Neural cell (in vitro differentiated cells): ENCODE measurements around the gene FN3K. TPM values are rescaled to one million over a fixed set of nuclear protein-coding genes. Genes with fewer than 3 reads are reported as not detected.

Experiments
- H2AFZ ChIP-seq: fragments of 200-600, 300-800 bp; sonication (generic), shearing (Covaris generic); 2 replicates; pipeline ENCODE4 v1.6.0; 2014; ENCODE audit warnings: low read depth, mild to moderate bottlenecking, antibody characterized with exemption, low read length, moderate library complexity
- H3F3A ChIP-seq: fragments of 200-600 bp; shearing (Covaris generic); 2 replicates; pipeline ENCODE4 v1.6.1; 2016; ENCODE audit warnings: mild to moderate bottlenecking, moderate library complexity, mixed read lengths, antibody characterized with exemption, low read length; ENCODE audit not compliant: insufficient read depth, poor library complexity, severe bottlenecking
- H3K27ac ChIP-seq: fragments of 200-600, 300-800 bp; sonication (generic), shearing (Covaris generic); 2 replicates; pipeline ENCODE4 v1.5.1; 2014; ENCODE audit warnings: mild to moderate bottlenecking, low read length, moderate library complexity
- H3K27me3 ChIP-seq: fragments of 300-800, 200-600 bp; sonication (generic), shearing (Covaris generic); 2 replicates; pipeline ENCODE4 v1.6.0; 2014; ENCODE audit warnings: mild to moderate bottlenecking, low read depth, low read length, moderate library complexity; ENCODE audit not compliant: insufficient read depth
- H3K36me3 ChIP-seq: fragments of 300-800, 200-600 bp; sonication (generic), shearing (Covaris generic); 2 replicates; pipeline ENCODE4 v1.5.1; 2014; ENCODE audit warnings: mild to moderate bottlenecking, antibody characterized with exemption, low read length, moderate library complexity; ENCODE audit not compliant: insufficient read depth
- H3K4me2 ChIP-seq: fragments of 300-800, 200-600 bp; sonication (generic), shearing (Covaris generic); 2 replicates; pipeline ENCODE4 v1.6.0; 2014; ENCODE audit warnings: mild to moderate bottlenecking, low read length
- H3K4me3 ChIP-seq: fragments of 300-800, 200-600 bp; sonication (generic), shearing (Covaris generic); 2 replicates; pipeline ENCODE4 v1.5.1; 2014; ENCODE audit warnings: mild to moderate bottlenecking, low read length, moderate library complexity
- H3K79me2 ChIP-seq: fragments of 200-600 bp; shearing (Covaris generic); replicated peaks from 2 replicates; pipeline ENCODE4 v1.6.0; 2014; ENCODE audit warnings: mild to moderate bottlenecking, low read length, moderate library complexity; ENCODE audit not compliant: insufficient read depth
- H3K9ac ChIP-seq: fragments of 300-800, 200-600 bp; sonication (generic), shearing (Covaris generic); 2 replicates; pipeline ENCODE4 v1.6.1; 2016; ENCODE audit warnings: mild to moderate bottlenecking, low read length, mixed read lengths
- H3K9me2 ChIP-seq: fragments of 200-600 bp; shearing (Covaris generic); 2 replicates; pipeline ENCODE4 v1.6.1; 2016; ENCODE audit warnings: mild to moderate bottlenecking, low read length, mixed read lengths; ENCODE audit not compliant: insufficient read depth
- H3K9me3 ChIP-seq: fragments of 200-600, 300-800 bp; sonication (generic), shearing (Covaris generic); 2 replicates; pipeline ENCODE4 v1.6.1; 2016; ENCODE audit warnings: mild to moderate bottlenecking, mixed run types, low read length, moderate library complexity, mixed read lengths
- H4K20me1 ChIP-seq: fragments of 200-600 bp; shearing (Covaris generic); 2 replicates; pipeline ENCODE4 v1.6.1; 2016; ENCODE audit warnings: mild to moderate bottlenecking, mixed run types; ENCODE audit not compliant: insufficient read depth
- EP300 ChIP-seq: fragments of 450-650 bp; conservative IDR thresholded peaks from 2 replicates; pipeline ENCODE4 v1.6.1; 2014; ENCODE audit warnings: antibody characterized with exemption, mild to moderate bottlenecking, moderate library complexity; ENCODE audit not compliant: poor library complexity, severe bottlenecking
- EZH2 ChIP-seq: fragments of 200-600, 300-800 bp; shearing (Covaris generic), sonication (generic); IDR thresholded peaks from 2 replicates; pipeline ENCODE4 v1.6.1; 2014; ENCODE audit warnings: antibody characterized with exemption, low read length, borderline replicate concordance, mild to moderate bottlenecking; ENCODE audit not compliant: insufficient read depth, poor library complexity, severe bottlenecking
- MXI1 ChIP-seq: fragments of 450-650 bp; conservative IDR thresholded peaks from 2 replicates; pipeline ENCODE4 v1.6.1; 2014; ENCODE audit warnings: antibody characterized with exemption, mild to moderate bottlenecking; ENCODE audit not compliant: poor library complexity, severe bottlenecking
- POLR2AphosphoS5 ChIP-seq: IDR thresholded peaks from 2 replicates; pipeline ENCODE4 v1.6.1; 2012
- RAD21 ChIP-seq: fragments of 450-650 bp; conservative IDR thresholded peaks from 2 replicates; pipeline ENCODE4 v1.6.1; 2014; ENCODE audit warnings: antibody characterized with exemption, mild to moderate bottlenecking, moderate library complexity
- SMC3 ChIP-seq: fragments of 450-650 bp; conservative IDR thresholded peaks from 2 replicates; pipeline ENCODE4 v1.6.1; 2014; ENCODE audit warnings: antibody characterized with exemption, mild to moderate bottlenecking, moderate library complexity; ENCODE audit not compliant: poor library complexity
- TAF1 ChIP-seq: IDR thresholded peaks from 2 replicates; pipeline ENCODE4 v1.6.1; 2012; ENCODE audit warnings: low read depth
- polyA plus RNA-seq: library from polyadenylated mRNA; depleted of rRNA; stranded (reverse); fragments of >200 nt; gene quantifications from 2 replicates; pipeline ENCODE4 v1.2.3, GENCODE V29; 2014
- TF ChIP-seq, protein P1 (sequence below): IDR thresholded peaks from 2 replicates; pipeline ENCODE4 v1.6.1; 2012; ENCODE audit warnings: borderline replicate concordance
- TF ChIP-seq, protein P2 (sequence below): fragments of 450-650 bp; IDR thresholded peaks from 2 replicates; pipeline ENCODE4 v1.5.1; 2014; ENCODE audit warnings: antibody characterized with exemption, mild to moderate bottlenecking, moderate library complexity; ENCODE audit not compliant: poor library complexity, severe bottlenecking

FN3K gene
- polyA plus RNA-seq, 1 donor from 2014 or later = 6.0 TPM

DNA sequence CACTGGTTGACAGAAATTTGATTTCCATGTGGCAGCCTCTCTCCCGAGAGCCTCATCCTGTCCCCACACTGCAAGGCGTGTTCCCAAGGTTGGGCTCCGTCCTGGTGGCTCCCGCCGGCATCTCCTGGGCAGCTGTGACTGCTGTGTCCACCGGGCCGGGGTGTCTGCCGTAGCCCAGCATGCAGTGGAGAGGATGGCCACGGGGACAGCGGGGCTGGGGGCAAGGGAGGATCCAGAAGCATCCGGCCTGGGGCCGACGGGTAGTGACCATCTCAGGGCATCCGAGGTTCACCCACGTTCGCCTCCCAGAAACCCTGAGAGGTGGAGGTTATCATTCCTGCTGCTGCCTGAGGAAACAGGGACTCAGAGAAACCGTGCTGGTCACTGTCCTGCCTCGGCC is 29.7 kb upstream of the FN3K start:
- H3K27ac ChIP-seq = no peak overlapping the region
- no peak overlapping the region for H3K4me3 ChIP-seq
- no peaks in the 10 kb centered on the region for H4K20me1 ChIP-seq
- no peaks in the 10 kb centered on the region for H3K79me2 ChIP-seq
- H3K27me3 ChIP-seq = no peaks in the 10 kb centered on the region
- H3K9me3 ChIP-seq = no peaks in the 10 kb centered on the region
- H3F3A ChIP-seq = no peaks in the 10 kb centered on the region
- H3K4me2 ChIP-seq = no peak overlapping the region
- no peaks in the 10 kb centered on the region for H3K36me3 ChIP-seq
- TF ChIP-seq RAD21 (no peak), TAF1 (no peak), POLR2AphosphoS5 (no peak), EZH2 (no peak), SMC3 (no peak), MXI1 (no peak), EP300 (no peak)
- TF ChIP-seq, protein P1, sequence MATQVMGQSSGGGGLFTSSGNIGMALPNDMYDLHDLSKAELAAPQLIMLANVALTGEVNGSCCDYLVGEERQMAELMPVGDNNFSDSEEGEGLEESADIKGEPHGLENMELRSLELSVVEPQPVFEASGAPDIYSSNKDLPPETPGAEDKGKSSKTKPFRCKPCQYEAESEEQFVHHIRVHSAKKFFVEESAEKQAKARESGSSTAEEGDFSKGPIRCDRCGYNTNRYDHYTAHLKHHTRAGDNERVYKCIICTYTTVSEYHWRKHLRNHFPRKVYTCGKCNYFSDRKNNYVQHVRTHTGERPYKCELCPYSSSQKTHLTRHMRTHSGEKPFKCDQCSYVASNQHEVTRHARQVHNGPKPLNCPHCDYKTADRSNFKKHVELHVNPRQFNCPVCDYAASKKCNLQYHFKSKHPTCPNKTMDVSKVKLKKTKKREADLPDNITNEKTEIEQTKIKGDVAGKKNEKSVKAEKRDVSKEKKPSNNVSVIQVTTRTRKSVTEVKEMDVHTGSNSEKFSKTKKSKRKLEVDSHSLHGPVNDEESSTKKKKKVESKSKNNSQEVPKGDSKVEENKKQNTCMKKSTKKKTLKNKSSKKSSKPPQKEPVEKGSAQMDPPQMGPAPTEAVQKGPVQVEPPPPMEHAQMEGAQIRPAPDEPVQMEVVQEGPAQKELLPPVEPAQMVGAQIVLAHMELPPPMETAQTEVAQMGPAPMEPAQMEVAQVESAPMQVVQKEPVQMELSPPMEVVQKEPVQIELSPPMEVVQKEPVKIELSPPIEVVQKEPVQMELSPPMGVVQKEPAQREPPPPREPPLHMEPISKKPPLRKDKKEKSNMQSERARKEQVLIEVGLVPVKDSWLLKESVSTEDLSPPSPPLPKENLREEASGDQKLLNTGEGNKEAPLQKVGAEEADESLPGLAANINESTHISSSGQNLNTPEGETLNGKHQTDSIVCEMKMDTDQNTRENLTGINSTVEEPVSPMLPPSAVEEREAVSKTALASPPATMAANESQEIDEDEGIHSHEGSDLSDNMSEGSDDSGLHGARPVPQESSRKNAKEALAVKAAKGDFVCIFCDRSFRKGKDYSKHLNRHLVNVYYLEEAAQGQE = no peak
- TF ChIP-seq, protein P2, sequence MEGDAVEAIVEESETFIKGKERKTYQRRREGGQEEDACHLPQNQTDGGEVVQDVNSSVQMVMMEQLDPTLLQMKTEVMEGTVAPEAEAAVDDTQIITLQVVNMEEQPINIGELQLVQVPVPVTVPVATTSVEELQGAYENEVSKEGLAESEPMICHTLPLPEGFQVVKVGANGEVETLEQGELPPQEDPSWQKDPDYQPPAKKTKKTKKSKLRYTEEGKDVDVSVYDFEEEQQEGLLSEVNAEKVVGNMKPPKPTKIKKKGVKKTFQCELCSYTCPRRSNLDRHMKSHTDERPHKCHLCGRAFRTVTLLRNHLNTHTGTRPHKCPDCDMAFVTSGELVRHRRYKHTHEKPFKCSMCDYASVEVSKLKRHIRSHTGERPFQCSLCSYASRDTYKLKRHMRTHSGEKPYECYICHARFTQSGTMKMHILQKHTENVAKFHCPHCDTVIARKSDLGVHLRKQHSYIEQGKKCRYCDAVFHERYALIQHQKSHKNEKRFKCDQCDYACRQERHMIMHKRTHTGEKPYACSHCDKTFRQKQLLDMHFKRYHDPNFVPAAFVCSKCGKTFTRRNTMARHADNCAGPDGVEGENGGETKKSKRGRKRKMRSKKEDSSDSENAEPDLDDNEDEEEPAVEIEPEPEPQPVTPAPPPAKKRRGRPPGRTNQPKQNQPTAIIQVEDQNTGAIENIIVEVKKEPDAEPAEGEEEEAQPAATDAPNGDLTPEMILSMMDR = no peak
- no peak overlapping the region for H2AFZ ChIP-seq
- H3K9me2 ChIP-seq = no peaks in the 10 kb centered on the region
- H3K9ac ChIP-seq = no peak overlapping the region

DNA sequence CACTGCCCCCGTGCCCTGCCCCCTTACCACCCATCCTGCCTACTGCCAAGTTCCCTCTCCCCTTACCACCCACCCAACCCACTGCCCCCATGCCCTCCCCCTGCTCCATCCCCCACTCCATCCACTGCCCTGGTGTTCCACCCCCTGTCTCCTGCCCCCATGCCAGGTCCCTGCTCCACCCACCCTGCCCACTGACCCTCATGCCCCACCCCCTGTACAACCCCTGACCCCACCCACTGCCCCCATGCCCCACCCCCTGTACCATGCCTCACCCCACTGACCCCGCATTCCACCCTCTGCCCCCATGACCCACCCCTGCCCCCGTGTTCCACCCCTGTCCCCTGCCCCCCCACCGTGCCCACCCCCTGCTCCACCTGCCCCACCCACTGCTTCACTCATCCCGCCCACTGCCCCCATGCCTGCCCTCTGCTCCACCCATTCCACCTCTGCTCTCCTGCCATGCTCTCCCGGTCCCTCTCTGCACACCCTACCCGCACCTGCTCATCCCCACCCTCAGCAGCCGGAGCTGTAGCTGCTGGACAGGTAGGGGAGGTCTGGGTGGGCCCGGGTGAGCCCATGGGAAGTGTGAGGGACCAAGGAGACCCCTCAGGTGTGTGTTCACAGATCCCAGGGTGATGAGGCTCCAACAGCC is 26.3 kb upstream of the FN3K start:
- H3F3A ChIP-seq = no peaks in the 10 kb centered on the region
- H3K4me3 ChIP-seq = no peak overlapping the region
- no peak overlapping the region for H3K4me2 ChIP-seq
- H3K27ac ChIP-seq = no peak overlapping the region
- no peaks in the 10 kb centered on the region for H3K9me3 ChIP-seq
- no peaks in the 10 kb centered on the region for H4K20me1 ChIP-seq
- no peaks in the 10 kb centered on the region for H3K9me2 ChIP-seq
- TF ChIP-seq TAF1 (no peak), POLR2AphosphoS5 (no peak), RAD21 (no peak), SMC3 (no peak)
- no peaks in the 10 kb centered on the region for H3K79me2 ChIP-seq
- no peaks in the 10 kb centered on the region for H3K27me3 ChIP-seq
- H3K36me3 ChIP-seq = no peaks in the 10 kb centered on the region
- no peak overlapping the region for H3K9ac ChIP-seq
- H2AFZ ChIP-seq = no peak overlapping the region
